Measurements from ENCODE around the gene AXDND1.
A peak's percentile ranks its signal among the peaks of the same experiment; 100 is the strongest.

The AXDND1 gene

GRCh38 chr1:179575497-179576314 is 209.9 kb downstream of the AXDND1 start, which contains the start of gene NPHS2:
Gene NPHS2, minus strand, starts transcription at chr1:179575948. Its CDS starts 84 bp downstream, at chr1:179575864.
- Histone ChIP-seq H3K9me3 (ENCODE audit: insufficient read depth, low read depth, low read length) (peaks cover 5% of the 10 kb centered on the region), H3K9ac (ENCODE audit: low read length) (no peak within 1 kb of the TSS), H3K4me2 (ENCODE audit: low read length) (peak within 1 kb of the TSS; percentile 39), H3K36me3 (ENCODE audit: control insufficient read depth in 1 of 2, insufficient read depth in 2 of 2, low read length in 2 of 2) (no peaks in the 10 kb centered on the region), H2BK120ac (ENCODE audit: insufficient read depth, low read length, poor library complexity) (no peak within 1 kb of the TSS), H2BK5ac (ENCODE audit: low read depth, low read length, poor library complexity) (no peak within 1 kb of the TSS), H2BK12ac (ENCODE audit: low read length) (no peak within 1 kb of the TSS), H3K27me3 (ENCODE audit: insufficient read depth, low read length) (peaks cover 23% of the 10 kb centered on the region), H3K18ac (ENCODE audit: low read length) (no peak within 1 kb of the TSS), H3K4me3 (ENCODE audit: low read depth, low read length) (no peak within 1 kb of the TSS), H3K23ac (ENCODE audit: low read length) (peak within 1 kb of the TSS; percentile 72), H4K91ac (ENCODE audit: low read depth, low read length) (no peak within 1 kb of the TSS), H3K4ac (ENCODE audit: low read depth, low read length) (no peak within 1 kb of the TSS), H3K79me1 (ENCODE audit: low read length) (no peaks in the 10 kb centered on the region), H3K14ac (ENCODE audit: low read length) (no peak within 1 kb of the TSS), H3K79me2 (ENCODE audit: control insufficient read depth, insufficient read depth, low read length, poor library complexity) (no peaks in the 10 kb centered on the region), H4K8ac (ENCODE audit: low read depth, low read length) (no peak within 1 kb of the TSS), H4K12ac (ENCODE audit: low read depth, low read length) (no peak within 1 kb of the TSS), H2AK5ac (ENCODE audit: low read length) (no peak within 1 kb of the TSS), H3K27ac (ENCODE audit: low read depth, low read length) (no peak within 1 kb of the TSS), H3K4me1 (ENCODE audit: control insufficient read depth in 1 of 2, insufficient read depth in 2 of 2, low read length in 2 of 2) (no peaks in the 10 kb centered on the region), H2AFZ (ENCODE audit: insufficient read depth, low read length, poor library complexity) (no peak within 1 kb of the TSS)
- no peak for DNase-seq
- WGBS (ENCODE audit: extremely low coverage, insufficient coverage, insufficient read length) = no CpG with 5 or more reads among the region's 77 CpGs

- no peak overlapping the region for H2BK5ac ChIP-seq (ENCODE audit: low read depth, low read length, poor library complexity)
- no peak overlapping the region for H4K91ac ChIP-seq (ENCODE audit: low read depth, low read length)
- no peak overlapping the region for H2BK120ac ChIP-seq (ENCODE audit: insufficient read depth, low read length, poor library complexity)
- DNase-seq = no peak
- no peak overlapping the region for H2BK12ac ChIP-seq (ENCODE audit: low read length)
- H2AK5ac ChIP-seq (ENCODE audit: low read length) = no peak overlapping the region
- no peak overlapping the region for H3K23ac ChIP-seq (ENCODE audit: low read length)
- H3K4ac ChIP-seq (ENCODE audit: low read depth, low read length) = no peak overlapping the region
- no peak overlapping the region for H3K14ac ChIP-seq (ENCODE audit: low read length)
- no CpG with 5 or more reads among the region's 5 CpGs for WGBS (ENCODE audit: extremely low coverage, insufficient coverage, insufficient read length)
- H3K9me3 ChIP-seq (ENCODE audit: insufficient read depth, low read depth, low read length) = peaks cover 5% of the 10 kb centered on the region
- H4K12ac ChIP-seq (ENCODE audit: low read depth, low read length) = no peak overlapping the region
- peaks cover 23% of the 10 kb centered on the region for H3K27me3 ChIP-seq (ENCODE audit: insufficient read depth, low read length)
- no peak overlapping the region for H3K27ac ChIP-seq (ENCODE audit: low read depth, low read length)
- no peaks in the 10 kb centered on the region for H3K79me1 ChIP-seq (ENCODE audit: low read length)
- H3K4me1 ChIP-seq (ENCODE audit: control insufficient read depth in 1 of 2, insufficient read depth in 2 of 2, low read length in 2 of 2) = no peaks in the 10 kb centered on the region
- H3K4me3 ChIP-seq (ENCODE audit: low read depth, low read length) = no peak overlapping the region
- H3K9ac ChIP-seq (ENCODE audit: low read length) = no peak overlapping the region
- no peaks in the 10 kb centered on the region for H3K36me3 ChIP-seq (ENCODE audit: control insufficient read depth in 1 of 2, insufficient read depth in 2 of 2, low read length in 2 of 2)
- H4K8ac ChIP-seq (ENCODE audit: low read depth, low read length) = no peak overlapping the region
- no peak overlapping the region for H3K18ac ChIP-seq (ENCODE audit: low read length)
- no peak overlapping the region for H2AFZ ChIP-seq (ENCODE audit: insufficient read depth, low read length, poor library complexity)
- no peaks in the 10 kb centered on the region for H3K79me2 ChIP-seq (ENCODE audit: control insufficient read depth, insufficient read depth, low read length, poor library complexity)
- no peak overlapping the region for H3K4me2 ChIP-seq (ENCODE audit: low read length)
Measured at GRCh38 chr1:179576509-179576908, 210.7 kb downstream of the AXDND1 start.

GRCh38 chr1:179583771-179584320 is 218.1 kb downstream of the AXDND1 start:
- no CpG with 5 or more reads among the region's 5 CpGs for WGBS (ENCODE audit: extremely low coverage, insufficient coverage, insufficient read length)
- Histone ChIP-seq H3K23ac (ENCODE audit: low read length) (no peak overlapping the region), H2BK5ac (ENCODE audit: low read depth, low read length, poor library complexity) (no peak overlapping the region), H3K4me3 (ENCODE audit: low read depth, low read length) (no peak overlapping the region), H3K4ac (ENCODE audit: low read depth, low read length) (no peak overlapping the region), H2AFZ (ENCODE audit: insufficient read depth, low read length, poor library complexity) (no peak overlapping the region), H3K27ac (ENCODE audit: low read depth, low read length) (no peak overlapping the region), H4K91ac (ENCODE audit: low read depth, low read length) (no peak overlapping the region), H3K79me1 (ENCODE audit: low read length) (no peaks in the 10 kb centered on the region), H3K4me2 (ENCODE audit: low read length) (no peak overlapping the region), H3K9ac (ENCODE audit: low read length) (no peak overlapping the region), H3K36me3 (ENCODE audit: control insufficient read depth in 1 of 2, insufficient read depth in 2 of 2, low read length in 2 of 2) (no peaks in the 10 kb centered on the region), H2BK12ac (ENCODE audit: low read length) (no peak overlapping the region), H2AK5ac (ENCODE audit: low read length) (no peak overlapping the region), H3K4me1 (ENCODE audit: control insufficient read depth in 1 of 2, insufficient read depth in 2 of 2, low read length in 2 of 2) (no peaks in the 10 kb centered on the region), H4K8ac (ENCODE audit: low read depth, low read length) (no peak overlapping the region), H3K27me3 (ENCODE audit: insufficient read depth, low read length) (no peaks in the 10 kb centered on the region), H3K9me3 (ENCODE audit: insufficient read depth, low read depth, low read length) (peaks cover 4% of the 10 kb centered on the region), H2BK120ac (ENCODE audit: insufficient read depth, low read length, poor library complexity) (no peak overlapping the region), H3K79me2 (ENCODE audit: control insufficient read depth, insufficient read depth, low read length, poor library complexity) (no peaks in the 10 kb centered on the region), H4K12ac (ENCODE audit: low read depth, low read length) (no peak overlapping the region), H3K14ac (ENCODE audit: low read length) (no peak overlapping the region), H3K18ac (ENCODE audit: low read length) (no peak overlapping the region)
- DNase-seq = no peak

GRCh38 chr1:179586107-179586823 is 220.5 kb downstream of the AXDND1 start:
- H4K8ac ChIP-seq (ENCODE audit: low read depth, low read length) = no peak overlapping the region
- peak; percentile 14 to 52 for DNase-seq

More at GRCh38 chr1:179586107-179586823, 220.5 kb downstream of the AXDND1 start:
- Histone ChIP-seq H2BK5ac (ENCODE audit: low read depth, low read length, poor library complexity) (no peak overlapping the region), H3K4ac (ENCODE audit: low read depth, low read length) (no peak overlapping the region), H3K36me3 (ENCODE audit: control insufficient read depth in 1 of 2, insufficient read depth in 2 of 2, low read length in 2 of 2) (no peaks in the 10 kb centered on the region), H2AK5ac (ENCODE audit: low read length) (no peak overlapping the region), H3K4me1 (ENCODE audit: control insufficient read depth in 1 of 2, insufficient read depth in 2 of 2, low read length in 2 of 2) (no peaks in the 10 kb centered on the region), H3K9ac (ENCODE audit: low read length) (no peak overlapping the region), H3K14ac (ENCODE audit: low read length) (no peak overlapping the region), H3K79me2 (ENCODE audit: control insufficient read depth, insufficient read depth, low read length, poor library complexity) (no peaks in the 10 kb centered on the region), H3K9me3 (ENCODE audit: insufficient read depth, low read depth, low read length) (peaks cover 6% of the 10 kb centered on the region), H3K18ac (ENCODE audit: low read length) (no peak overlapping the region), H3K27me3 (ENCODE audit: insufficient read depth, low read length) (no peaks in the 10 kb centered on the region), H3K79me1 (ENCODE audit: low read length) (no peaks in the 10 kb centered on the region), H4K12ac (ENCODE audit: low read depth, low read length) (no peak overlapping the region), H2BK12ac (ENCODE audit: low read length) (no peak overlapping the region), H3K4me2 (ENCODE audit: low read length) (peak overlapping the region; percentile 57), H3K27ac (ENCODE audit: low read depth, low read length) (no peak overlapping the region), H4K91ac (ENCODE audit: low read depth, low read length) (no peak overlapping the region), H2AFZ (ENCODE audit: insufficient read depth, low read length, poor library complexity) (peak overlapping the region; percentile 52), H2BK120ac (ENCODE audit: insufficient read depth, low read length, poor library complexity) (no peak overlapping the region), H3K23ac (ENCODE audit: low read length) (no peak overlapping the region), H3K4me3 (ENCODE audit: low read depth, low read length) (peak overlapping the region; percentile 6)
- WGBS (ENCODE audit: extremely low coverage, insufficient coverage, insufficient read length) = no CpG with 5 or more reads among the region's 60 CpGs
